GM12878 (cell line): ENCODE measurements around the gene SPART. TPM values are rescaled to one million over a fixed set of nuclear protein-coding genes. Genes with fewer than 3 reads are reported as not detected.

ENCODE experiments used
- ATAC-seq: fragments of 200-7000 bp; cut with Tn5 transposase; 3 replicates; pipeline ENCODE4 v1.9.1; 2020; ENCODE audit warnings: mild to moderate bottlenecking, moderate library complexity
- BruUV-seq: library from RNA; stranded (reverse); fragments of 400-500 nt; replicated peaks from 2 replicates; lab custom pipeline; 2021; lab: Mats Ljungman, UMichigan
- CTCF ChIA-PET: fragments of 300-600 bp; sonication (Branson Sonifier 250); formaldehyde crosslinking; extraction: SDS; loops from one replicate; lab custom pipeline; 2021; ENCODE audit warnings: inconsistent platforms; lab: Yijun Ruan, JAX
- POLR2A ChIA-PET: fragments of 350-600 bp; formaldehyde crosslinking; extraction: SDS; loops from one replicate; lab custom pipeline; 2021; ENCODE audit warnings: inconsistent platforms; lab: Charles Lee
- RAD21 ChIA-PET: fragments of 300-600 bp; sonication (Branson Sonifier 250); formaldehyde crosslinking; loops from one replicate; lab custom pipeline; 2023; ENCODE audit warnings: antibody characterized with exemption; ENCODE audit not compliant: unreplicated experiment; lab: Charles Lee
- SMC1A ChIA-PET: fragments of 300-600 bp; sonication (Branson Sonifier 250); formaldehyde crosslinking; loops from one replicate; lab custom pipeline; 2023; ENCODE audit not compliant: unreplicated experiment, uncharacterized antibody; lab: Charles Lee
- DNase-seq: peaks from one replicate; pipeline ENCODE4 v3.0.0-alpha.2; 2011; ENCODE audit warnings: low read depth, low spot score
- FAIRE-seq: peaks from 3 replicates; lab custom pipeline; 2011; peaks lifted over from hg19 to GRCh38; lab: Jason Lieb, UNC
- H2AFZ ChIP-seq: 2 replicates; pipeline ENCODE4 v1.6.0; 2011; ENCODE audit warnings: low read depth, low read length, control low read depth; ENCODE audit not compliant: control insufficient read depth
- H3K27ac ChIP-seq: 2 replicates; pipeline ENCODE4 v1.5.1; 2011; ENCODE audit warnings: control low read depth; ENCODE audit not compliant: control insufficient read depth, insufficient read depth
- H3K27me3 ChIP-seq, 2 experiments: replicated peaks in 1 of 2; 2 replicates each; pipeline versions ENCODE4 v1.6.0 to v1.6.1; 2011; ENCODE audit warnings: low read length in 1 of 2; ENCODE audit not compliant: control insufficient read depth in 2 of 2, insufficient read depth in 2 of 2
- H3K36me3 ChIP-seq, 2 experiments: 2 replicates each; pipeline ENCODE4 v1.5.1; 2011; ENCODE audit warnings: low read length in 1 of 2; ENCODE audit not compliant: control insufficient read depth in 2 of 2, insufficient read depth in 2 of 2
- H3K4me1 ChIP-seq: 2 replicates; pipeline ENCODE4 v1.6.1; 2011; ENCODE audit warnings: mild to moderate bottlenecking, low read length, moderate library complexity, mixed read lengths; ENCODE audit not compliant: control insufficient read depth, insufficient read depth
- H3K4me2 ChIP-seq: 2 replicates; pipeline ENCODE4 v1.6.0; 2011; ENCODE audit warnings: control low read depth; ENCODE audit not compliant: control insufficient read depth, insufficient read depth
- H3K4me3 ChIP-seq: fragments of 200-600 bp; sonication (generic); 2 replicates; pipeline ENCODE4 v1.5.1; 2016
- H3K79me2 ChIP-seq: 2 replicates; pipeline ENCODE4 v1.6.0; 2011; ENCODE audit warnings: low read length; ENCODE audit not compliant: control insufficient read depth, insufficient read depth
- H3K9ac ChIP-seq: 2 replicates; pipeline ENCODE4 v1.8.0; 2011; ENCODE audit warnings: low read length, control low read depth, mixed read lengths; ENCODE audit not compliant: control insufficient read depth, insufficient read depth
- H3K9me3 ChIP-seq: replicated peaks from 3 replicates; pipeline ENCODE4 v1.5.1; 2011; ENCODE audit warnings: mild to moderate bottlenecking, low read length; ENCODE audit not compliant: control insufficient read depth, insufficient read depth
- H4K20me1 ChIP-seq: 2 replicates; pipeline ENCODE4 v1.6.0; 2011; ENCODE audit not compliant: control insufficient read depth, insufficient read depth
- DPF2 ChIP-seq: fragments of 450-650 bp; IDR thresholded peaks from 2 replicates; pipeline ENCODE4 v1.6.1; 2017; ENCODE audit warnings: mild to moderate bottlenecking
- ESRRA ChIP-seq: IDR thresholded peaks from 2 replicates; pipeline ENCODE4 v1.6.1; 2012; ENCODE audit warnings: mild to moderate bottlenecking, low read length, improper control_type of control experiment
- JUND ChIP-seq: IDR thresholded peaks from 2 replicates; pipeline ENCODE4 v1.6.1; 2012; ENCODE audit warnings: low read depth, mild to moderate bottlenecking, low read length, improper control_type of control experiment, moderate library complexity
- MTA2 ChIP-seq: fragments of 450-650 bp; IDR thresholded peaks from 2 replicates; pipeline ENCODE4 v1.6.1; 2016; ENCODE audit warnings: low read depth, mild to moderate bottlenecking, moderate library complexity
- PAX5 ChIP-seq: IDR thresholded peaks from 2 replicates; pipeline ENCODE4 v1.6.1; 2011; ENCODE audit warnings: low read depth, low read length, borderline replicate concordance
- PBX3 ChIP-seq: IDR thresholded peaks from 2 replicates; pipeline ENCODE4 v1.6.1; 2011; ENCODE audit warnings: mild to moderate bottlenecking, low read depth, low read length, moderate library complexity; ENCODE audit not compliant: insufficient replicate concordance
- RB1 ChIP-seq: fragments of 450-650 bp; formaldehyde crosslinking; IDR thresholded peaks from 2 replicates; pipeline ENCODE4 v1.6.1; 2017; ENCODE audit warnings: mild to moderate bottlenecking, borderline replicate concordance
- ZNF384 ChIP-seq: IDR thresholded peaks from 2 replicates; pipeline ENCODE4 v1.6.1; 2012; ENCODE audit warnings: low read depth, mild to moderate bottlenecking, low read length, improper control_type of control experiment, borderline replicate concordance
- WGBS: methylation state at CpG from one replicate; pipeline ENCODE4 v1.1.6; 2016; ENCODE audit warnings: low lambda C conversion rate; ENCODE audit not compliant: insufficient replicate concordance, insufficient coverage; ENCODE audit errors: missing lambda C conversion rate; 5-methylcytosine and 5-hydroxymethylcytosine counted together
- in situ Hi-C: fragments of 300-500 bp; cut with MboI; formaldehyde crosslinking; loops from 9 replicates; pipeline ENCODE4 v1.14.3; 2018; ENCODE audit warnings: mixed read lengths
- intact Hi-C: fragments of 100-400 bp; cut with micrococcal nuclease; formaldehyde crosslinking; loops from one replicate; pipeline ENCODE4 v1.14.2; 2022; ENCODE audit not compliant: unreplicated experiment
- polyA plus RNA-seq, 11 experiments: library from polyadenylated mRNA; depleted of rRNA in 4 of 11; unstranded in 6 of 11; stranded (reverse) in 5 of 11; fragments of >200 nt; fragmentation: Nextera tagmentation in 4 of 11; fragmentation: Illumina TruSeq in 1 of 11; extraction: Ambion mirVana in 4 of 11; extraction: Trizol in 1 of 11; gene quantifications; 1 replicate in 1 of 11; 2 replicates in 10 of 11; pipeline versions ENCODE4 v1.2.1 to v1.2.3, GENCODE V29; 2011 to 2016; ENCODE audit warnings: inconsistent platforms in 2 of 11, missing spikeins in 2 of 11, low read depth in 1 of 11
- total RNA-seq, 4 experiments: library from RNA; depleted of rRNA in 3 of 4; stranded (reverse); fragments of >200 nt in 3 of 4; fragmentation: Illumina TruSeq in 1 of 4; extraction: Trizol in 1 of 4; gene quantifications; 2 replicates each; pipeline versions ENCODE4 v1.2.1 to v1.2.3, GENCODE V29; 2013 to 2021

The SPART gene
- total and polyA plus RNA-seq, 10 of the 15 experiments (the other 5 are each of a cell fraction or from before 2014, with no cell fraction given), result 17.6 to 74.6 (median 42.1) TPM

- TF ChIP-seq PBX3, result peak; percentile 74
- no peak for TF ChIP-seq RB1
- peak; percentile 25; the same call in 1 of the 2 replicates for TF ChIP-seq MTA2
- peak; percentile 68; the same call in 1 of the 2 replicates for TF ChIP-seq ZNF384
Measured at GRCh38 chr13:36362914-36363313, 16.7 kb upstream of the SPART start (continued).

- SMC1A ChIA-PET, result interaction anchor here (0.6 to 6.7 kb wide), 7 partner anchors 9 to 56 kb away, joined by 3 to 30 read pairs (median 10); no protein-coding TSS in a partner anchor
- no peak for TF ChIP-seq ESRRA
- TF ChIP-seq PAX5, result no peak
- TF ChIP-seq DPF2, result no peak
- TF ChIP-seq JUND, result no peak
- in situ Hi-C loops, result no loop called here
- Histone ChIP-seq H3K27ac (no peak overlapping the region), H3K4me2 (no peak overlapping the region), H3K36me3 (no peaks in the 10 kb centered on the region), H3K9me3 (no peaks in the 10 kb centered on the region), H2AFZ (no peak overlapping the region), H4K20me1 (no peaks in the 10 kb centered on the region), H3K4me3 (no peak overlapping the region), H3K79me2 (no peaks in the 10 kb centered on the region), H3K4me1 (no peaks in the 10 kb centered on the region), H3K27me3 (no peaks in the 10 kb centered on the region), H3K9ac (no peak overlapping the region)
- CTCF ChIA-PET, result interaction anchor here (1.6 to 4.4 kb wide), 2 partner anchors 13 to 15 kb away, joined by 5 to 26 read pairs; partner anchors contain the start of gene SPART
- RAD21 ChIA-PET, result interaction anchor here (0.9 to 7.3 kb wide), 3 partner anchors 15 to 57 kb away, joined by 4 to 67 read pairs (median 7); partner anchors contain the start of gene SPART
- no TSS peak for BruUV-seq
- DNase-seq (no peak), FAIRE-seq (no peak), ATAC-seq (peak; percentile 73)
- intact Hi-C loops, result no loop called here
- 0% methylated on average over 2 of the region's 2 CpGs for WGBS
- POLR2A ChIA-PET, result interaction anchor here (0.6 to 0.8 kb wide), 3 partner anchors 15 to 366 kb away, joined by 3 to 4 read pairs (median 4); no protein-coding TSS in a partner anchor
Measured at GRCh38 chr13:36362251-36362650, 16.1 kb upstream of the SPART start.
